Heart right ventricle (tissue), 16 donors: ENCODE results near the gene ECM1. TPM values are rescaled to one million over a fixed set of nuclear protein-coding genes. Genes with fewer than 3 reads are reported as not detected.

Experiments used
- ATAC-seq, 8 donors: fragments of 200-7000 bp; cut with Tn5 transposase; one replicate each; pipeline ENCODE4 v1.9.1; 2020; ENCODE audit warnings: mild to moderate bottlenecking in 8 of 8, moderate library complexity in 8 of 8, moderate number of reproducible peaks in 1 of 8
- DNase-seq, 2 donors: peaks; one replicate each; pipeline ENCODE4 v3.0.0-alpha.2; 2020
- H3K27ac ChIP-seq, 10 donors: fragments of 200-600 bp; sonication (generic) in 2 of 10; one replicate each; pipeline versions ENCODE4 v1.5.0 to v1.8.0; 2020 to 2022; ENCODE audit warnings: mild to moderate bottlenecking in 3 of 10
- H3K27me3 ChIP-seq, 7 donors: fragments of 200-600 bp; one replicate each; pipeline ENCODE4 v1.8.0; 2021 to 2022; ENCODE audit warnings: mild to moderate bottlenecking in 2 of 7
- H3K36me3 ChIP-seq, 9 donors: fragments of 200-600 bp; sonication (generic) in 1 of 9; one replicate each; pipeline versions ENCODE4 v1.5.0 to v1.8.0; 2020 to 2022; ENCODE audit warnings: mild to moderate bottlenecking in 2 of 9
- H3K4me1 ChIP-seq, 9 donors: fragments of 200-600 bp; sonication (generic) in 1 of 9; one replicate each; pipeline versions ENCODE4 v1.5.0 to v1.8.0; 2020 to 2022; ENCODE audit warnings: mild to moderate bottlenecking in 4 of 9
- H3K4me3 ChIP-seq, 10 donors: fragments of 200-600 bp; sonication (generic) in 2 of 10; one replicate each; pipeline versions ENCODE4 v1.5.0 to v1.8.0; 2020 to 2022; ENCODE audit warnings: mild to moderate bottlenecking in 7 of 10, moderate library complexity in 2 of 10
- H3K9me3 ChIP-seq, 11 donors: fragments of 200-600 bp in 10 of 11; sonication (generic) in 2 of 11; one replicate each; pipeline versions ENCODE4 v1.5.0 to v1.8.0; 2013 to 2022; ENCODE audit warnings: mild to moderate bottlenecking in 2 of 11, control low read depth in 1 of 11, moderate library complexity in 1 of 11
- CTCF ChIP-seq, 9 donors: fragments of 200-600 bp; sonication (generic) in 2 of 9; IDR thresholded peaks; one replicate each; pipeline versions ENCODE4 v1.5.0 to v1.8.0; 2021 to 2022; ENCODE audit warnings: antibody characterized with exemption in 9 of 9, mild to moderate bottlenecking in 5 of 9, moderate library complexity in 1 of 9
- WGBS, 2 donors: extraction: QIAGEN DNeasy Blood & Tissue Kit; methylation state at CpG; one replicate each; pipeline ENCODE4 v1.1.7; 2013; ENCODE audit warnings: inconsistent platforms in 1 of 2; 5-methylcytosine and 5-hydroxymethylcytosine counted together
- intact Hi-C, 10 donors: fragments of 100-400 bp; cut with DNase I; formaldehyde crosslinking; loops; one replicate each; pipeline versions ENCODE4 v1.11.1 to v1.14.2; 2022
- polyA plus RNA-seq, 2 donors: library from polyadenylated mRNA; stranded (reverse); fragments of 200-250 nt; gene quantifications; one replicate each; pipeline ENCODE4 v1.2.3, GENCODE V29; 2013
- total RNA-seq, 10 donors: library from RNA; stranded (reverse); fragmentation: NEBNext Ultra II Directional in 3 of 10; extraction: Animal tissue kit (Norgen Biotek cat#: 25700) in 3 of 10; gene quantifications; one replicate each; pipeline versions ENCODE4 v1.2.1 to v1.2.4, GENCODE V29; 2021 to 2023
- donor health status: Arrhythmogenic right ventricular cardiomyopathy.
- donor health status: ischemic (EF 13 %, LVEDD 7.1; RV severe dilation, severe dysfunction).
- donor health status: healthy with polysubstance abuse.
- donor health status: DM: no; HTN: yes; CAD: no.
- donor health status: DM: no; HTN: no; CAD: no.
- donor health status: ischemic (EF 25% LVEDD 6.9; RV normal size, moderate dysfunction).
- donor health status: ischemic (EF 25% LVEDD 5.7; RV mildly dilated, moderate dysfunction).
- donor health status: healthy.
- donor health status: DM: yes; HTN: yes; CAD: no.
- donor health status: Ischemic cardiomyopathy.
- donor health status: ischemic (EF 35%, LVEDD 5.7; RV mildly dilated, moderate dysfunction).
- donor health status: nonischemic (EF 11% LVEDD 7.7; RV severe dilation, severe dysfunction).
- donor health status: DM: yes; HTN: yes; CAD: no.
- donor health status: PGD.
- donor health status: ischemic (EF 29% LVEDD 5.4; RV normal size, mild dysfunction).
- donor health status: nonischemic (EF 23%, LVEDD 6.1; RV moderate dilation, normal function).

The ECM1 gene
- total and polyA plus RNA-seq, 12 donors: 5.8 to 28.2 (median 15.8) TPM

GRCh38 chr1:150552128-150552910 is 44.4 kb downstream of the ECM1 start:
- DNase-seq (peak; percentile 79 to 82), ATAC-seq (peak; percentile 41 to 67 (median 56))
- H3K27ac ChIP-seq: peak overlapping the region in 9 of 10 donors; percentile 25 to 94 (median 88)
- intact Hi-C loops: loop anchor here in 3 of 10 donors (10.0 kb wide), 2 partner anchors 252 to 262 kb away; partner anchors contain the start of gene CTSK (in 1 of the 3)
- no peaks in the 10 kb centered on the region for H3K9me3 ChIP-seq
- peaks cover 0 to 29% (median 0%) of the 10 kb centered on the region in 9 donors for H3K36me3 ChIP-seq
- H3K27me3 ChIP-seq: no peaks in the 10 kb centered on the region
- no peak for TF ChIP-seq CTCF (IDR thresholded peaks at IDR 0.05)
- H3K4me3 ChIP-seq: peak overlapping the region in 1 of 10 donors; percentile 26
- H3K4me1 ChIP-seq: peaks cover 14 to 59% (median 38%) of the 10 kb centered on the region in 9 donors
- WGBS, 2 donors: 41 to 47% methylated on average over 13 of the region's 13 CpGs

- Histone ChIP-seq H3K27ac (peak overlapping the region in 9 of 10 donors; percentile 25 to 94 (median 88)), H3K27me3 (no peaks in the 10 kb centered on the region), H3K9me3 (no peaks in the 10 kb centered on the region), H3K36me3 (peaks cover 0 to 35% (median 0%) of the 10 kb centered on the region in 9 donors), H3K4me1 (peaks cover 14 to 57% (median 38%) of the 10 kb centered on the region in 9 donors), H3K4me3 (peak overlapping the region in 1 of 10 donors; percentile 26)
- 77 to 79% methylated on average over 12 of the region's 12 CpGs for WGBS, 2 donors
- TF ChIP-seq CTCF (IDR thresholded peaks at IDR 0.05): no peak
- DNase-seq (no peak), ATAC-seq (no peak)
- intact Hi-C loops: loop anchor here in 3 of 10 donors (10.0 kb wide), 2 partner anchors 252 to 262 kb away; partner anchors contain the start of gene CTSK (in 1 of the 3)
These were observed 45.0 kb downstream of the ECM1 start for GRCh38 chr1:150552911-150553289.

- WGBS, 2 donors: 87 to 91% methylated on average over 23 of the region's 23 CpGs
- peaks cover 0 to 41% (median 0%) of the 10 kb centered on the region in 9 donors for H3K36me3 ChIP-seq
- H3K27me3 ChIP-seq: no peaks in the 10 kb centered on the region
- no peak for TF ChIP-seq CTCF (IDR thresholded peaks at IDR 0.05)
- peaks cover 14 to 56% (median 42%) of the 10 kb centered on the region in 9 donors for H3K4me1 ChIP-seq
- ATAC-seq (no peak), DNase-seq (no peak)
- no peak overlapping the region for H3K4me3 ChIP-seq
- intact Hi-C loops: loop anchor here in 3 of 10 donors (10.0 kb wide), 2 partner anchors 251 to 261 kb away; partner anchors contain the start of gene CTSK (in 1 of the 3)
- H3K27ac ChIP-seq: peak overlapping the region in 2 of 10 donors; percentile 87 to 94
- H3K9me3 ChIP-seq: no peaks in the 10 kb centered on the region
These were observed 45.6 kb downstream of the ECM1 start for GRCh38 chr1:150553392-150554085.

- intact Hi-C loops: loop anchor here in 3 of 10 donors (10.0 kb wide), 2 partner anchors 251 to 261 kb away; partner anchors contain the start of gene CTSK (in 1 of the 3)
- H3K4me3 ChIP-seq: no peak overlapping the region
- peaks cover 16 to 59% (median 48%) of the 10 kb centered on the region in 9 donors for H3K4me1 ChIP-seq
- ATAC-seq (no peak), DNase-seq (no peak)
- peaks cover 0 to 46% (median 0%) of the 10 kb centered on the region in 9 donors for H3K36me3 ChIP-seq
- H3K9me3 ChIP-seq: no peaks in the 10 kb centered on the region
- H3K27me3 ChIP-seq: no peaks in the 10 kb centered on the region
- TF ChIP-seq CTCF (IDR thresholded peaks at IDR 0.05): no peak
- H3K27ac ChIP-seq: no peak overlapping the region
- WGBS, 2 donors: 95% methylated on average over 8 of the region's 8 CpGs
These were observed 46.2 kb downstream of the ECM1 start for GRCh38 chr1:150554086-150554452.
